ENCODE results near the gene H3-3A.
"Not testable (repeated sequence)": the region's sequence is repeated elsewhere in the genome, so short reads cannot be mapped to it uniquely, and the experiment has no call there.

H3-3A gene

DNA sequence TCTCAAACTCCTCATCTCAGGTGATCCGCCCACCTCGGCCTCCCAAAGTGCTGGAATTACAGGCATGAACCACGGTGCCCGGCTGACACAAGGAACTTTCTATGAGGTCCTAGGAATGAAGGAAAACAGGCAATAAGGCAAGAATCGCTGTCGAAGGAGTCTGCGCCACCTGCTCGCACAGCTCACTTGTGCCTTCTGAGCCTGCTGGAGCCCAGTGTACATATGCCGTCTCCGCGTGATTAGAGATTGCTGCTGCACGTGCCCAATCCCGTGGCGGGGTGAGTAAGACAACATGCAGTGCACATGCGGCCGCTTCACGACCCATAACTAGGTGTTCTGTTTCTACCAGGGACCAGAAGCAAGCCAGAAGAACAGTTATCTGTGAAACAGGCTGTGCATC lies 24.3 kb downstream of the H3-3A start:
- DNase-seq: no peak

- DNase-seq: no peak
Observed at GRCh38 chr1:226091461-226091860, 28.9 kb downstream of the H3-3A start.

DNA sequence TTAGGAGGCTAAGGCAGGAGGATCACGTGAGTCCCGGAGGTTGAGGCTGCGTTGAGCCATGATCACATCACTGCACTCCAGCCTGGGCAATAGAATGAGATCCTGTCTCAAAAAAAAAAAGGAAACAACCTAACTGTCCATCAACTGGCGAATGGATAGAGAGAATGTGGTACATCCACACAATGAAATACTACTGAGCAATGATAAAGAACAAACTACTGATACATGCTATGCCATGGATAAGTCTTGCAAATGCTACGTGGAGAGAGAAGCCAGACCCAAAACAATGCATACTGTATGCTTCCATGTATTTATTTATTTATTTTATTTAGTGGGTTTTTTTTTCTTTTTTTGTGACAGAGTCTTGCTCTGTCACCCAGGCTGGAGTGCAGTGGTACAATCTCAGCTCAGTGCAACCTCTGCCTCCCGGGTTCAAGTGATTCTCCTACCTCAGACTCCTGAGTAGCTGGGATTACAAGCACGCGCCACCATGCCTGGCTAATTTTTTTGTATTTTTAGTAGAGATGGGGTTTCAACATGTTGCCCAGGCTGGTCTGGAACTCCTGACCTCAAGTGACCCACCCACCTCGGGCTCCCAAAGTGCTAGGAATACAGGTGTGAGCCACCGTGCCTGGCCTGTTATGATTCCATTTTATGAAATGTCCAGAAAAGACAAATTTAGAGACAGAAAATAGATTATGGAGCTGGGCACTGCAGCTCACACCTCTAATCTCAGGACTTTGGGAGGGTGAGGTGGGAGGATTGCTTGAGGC lies 29.7 kb downstream of the H3-3A start:
- not testable (repeated sequence) for DNase-seq

GRCh38 chr1:226092965-226093364 lies 30.4 kb downstream of the H3-3A start:
- no peak for DNase-seq

DNA sequence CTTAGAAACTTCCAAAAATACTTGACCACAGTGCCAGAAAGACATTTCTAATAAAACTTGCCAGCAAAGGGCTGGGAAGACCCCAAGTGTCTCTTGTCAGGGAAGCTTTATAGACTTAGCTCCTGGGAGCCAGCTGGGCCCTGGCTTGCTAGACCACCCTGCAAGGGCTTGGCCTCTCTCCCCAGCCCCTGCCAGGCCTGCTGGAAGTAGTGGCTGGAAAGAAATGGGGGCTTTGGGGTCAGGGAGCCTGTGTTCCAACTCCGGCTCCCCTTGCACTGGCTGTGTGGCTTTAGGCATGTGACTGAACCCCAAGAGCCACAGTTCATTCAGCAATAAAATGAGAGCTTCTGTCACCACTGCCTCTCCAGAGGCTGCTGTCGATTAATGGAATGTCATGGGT lies 31.1 kb downstream of the H3-3A start:
- DNase-seq: no peak

- no peak for DNase-seq
Observed at GRCh38 chr1:226094451-226094850, 31.9 kb downstream of the H3-3A start.

GRCh38 chr1:226095286-226095685 lies 32.8 kb downstream of the H3-3A start:
- DNase-seq: no peak

DNA sequence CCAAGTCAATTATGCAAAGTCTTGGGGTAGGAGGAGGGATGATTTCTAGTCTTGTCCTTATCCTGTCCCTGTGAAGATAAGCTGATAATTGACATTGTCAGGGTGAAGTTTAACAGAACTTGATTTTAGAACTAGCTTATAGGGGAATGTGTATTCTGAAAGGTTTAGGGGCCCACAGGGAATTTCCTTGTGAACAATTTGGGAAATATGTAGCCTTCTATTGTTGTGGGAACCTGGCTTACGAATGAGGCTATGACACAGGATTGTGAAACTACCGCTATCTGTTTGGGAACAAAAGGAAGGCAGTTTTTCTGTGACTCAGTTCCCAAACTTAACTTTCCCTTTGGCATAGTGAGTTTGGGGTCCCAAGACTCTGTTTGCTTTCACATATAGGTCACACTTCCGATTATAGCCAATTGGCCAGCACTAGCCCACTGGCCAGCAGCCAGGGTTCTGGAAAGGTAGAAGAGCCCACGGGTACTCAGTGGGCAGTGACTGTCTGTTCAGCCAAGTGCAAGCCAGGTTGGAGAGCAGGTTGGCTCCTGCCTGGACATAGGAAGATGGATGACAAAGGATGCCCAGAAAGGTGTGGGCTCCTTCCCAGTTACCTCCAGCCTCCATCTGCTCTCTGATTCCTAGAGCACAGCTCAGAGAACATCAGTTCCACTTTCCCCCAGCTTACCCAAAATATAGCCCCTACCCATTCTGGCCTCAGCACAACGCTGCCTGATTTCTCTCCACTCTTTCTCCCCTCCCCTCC lies 35.5 kb downstream of the H3-3A start:
- no peak for DNase-seq

DNA sequence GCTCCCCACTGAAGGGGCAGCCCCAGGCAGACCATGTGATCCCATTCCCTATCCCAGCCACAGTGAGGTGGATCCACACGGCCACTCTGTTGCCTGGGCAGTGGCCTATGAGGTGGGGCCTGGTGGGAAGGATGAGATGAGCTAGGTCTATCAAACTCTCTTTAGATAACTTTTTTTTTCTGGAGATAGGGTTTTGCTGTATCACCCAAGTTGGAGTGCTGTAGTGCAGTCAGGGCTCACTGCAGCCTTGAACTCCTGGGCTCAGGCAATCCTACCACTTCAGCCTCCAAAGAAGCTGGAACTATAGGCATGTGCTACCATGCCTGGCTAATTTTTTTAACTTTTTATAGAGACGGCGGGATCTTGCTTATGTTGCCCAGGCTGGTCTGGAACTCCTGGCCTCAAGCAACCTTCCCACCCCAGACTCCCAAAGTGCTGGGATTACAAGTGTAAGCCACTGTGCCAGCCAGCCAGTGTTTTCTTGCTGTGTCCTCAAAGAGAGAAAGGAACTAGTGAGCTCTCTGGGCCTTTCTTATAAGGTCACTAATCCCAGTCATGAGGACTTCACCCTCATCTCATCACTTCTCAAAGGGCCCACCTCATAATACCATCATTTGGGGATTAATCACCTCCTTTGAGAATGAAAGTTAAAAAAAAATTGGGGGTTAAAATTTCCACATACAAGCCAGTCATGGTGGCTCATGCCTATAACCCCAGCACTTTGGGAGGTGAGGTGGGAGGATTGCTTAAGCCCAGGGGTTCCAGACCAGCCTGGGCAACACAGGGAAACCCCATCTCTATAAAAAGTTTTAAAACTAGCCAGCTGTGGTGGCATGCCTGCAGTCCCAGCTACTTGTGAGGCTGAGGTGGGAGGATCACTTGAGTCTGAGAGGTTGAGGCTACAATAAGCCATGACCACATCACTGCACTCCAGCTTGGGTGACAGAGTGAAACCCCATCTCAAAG lies 36.6 kb downstream of the H3-3A start:
- no peak for DNase-seq

DNA sequence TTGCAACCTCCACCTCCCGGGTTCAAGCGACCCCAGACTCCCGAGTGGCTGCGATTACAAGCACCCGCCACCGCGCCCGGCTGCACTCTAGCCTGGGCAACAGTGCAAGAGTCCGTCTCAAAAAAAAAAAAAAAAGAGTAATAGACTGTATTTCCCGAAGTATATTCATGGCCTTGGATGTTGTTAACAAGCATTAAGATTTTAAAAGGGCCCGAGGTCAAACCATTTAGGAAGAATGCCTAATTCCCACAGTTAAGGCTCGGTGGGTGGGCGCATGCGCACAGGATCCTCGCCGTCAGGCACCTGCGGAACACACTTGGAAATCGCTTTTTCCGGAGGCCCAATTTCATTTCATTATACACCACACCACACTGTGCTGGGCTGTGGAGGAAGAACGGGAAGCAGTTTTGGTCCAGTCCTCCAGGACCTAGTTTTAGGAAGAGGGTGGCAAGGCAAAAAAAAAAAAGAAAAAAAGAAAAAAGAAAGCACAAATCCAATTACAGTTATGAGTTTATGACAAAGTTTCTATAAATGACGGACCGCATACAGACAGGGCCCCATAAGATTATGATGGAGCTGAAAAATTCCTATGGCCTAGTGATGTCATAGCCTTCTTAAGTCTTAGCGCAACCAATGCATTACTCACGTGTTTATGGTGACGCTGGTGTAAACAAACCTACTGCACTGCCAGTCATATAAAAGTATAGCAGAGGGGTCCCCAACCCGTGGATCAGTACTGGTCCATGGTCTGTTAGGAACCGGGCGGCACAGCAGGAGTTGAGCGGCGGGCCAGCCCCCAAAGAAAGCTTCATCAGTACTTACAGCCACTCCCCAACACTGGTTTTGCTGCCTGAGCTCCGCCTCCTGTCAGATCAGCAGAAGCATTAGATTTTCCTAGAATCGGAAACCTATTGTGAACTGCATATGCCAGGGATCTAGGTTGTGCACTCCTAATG lies 38.2 kb downstream of the H3-3A start:
- DNase-seq: no peak

DNA sequence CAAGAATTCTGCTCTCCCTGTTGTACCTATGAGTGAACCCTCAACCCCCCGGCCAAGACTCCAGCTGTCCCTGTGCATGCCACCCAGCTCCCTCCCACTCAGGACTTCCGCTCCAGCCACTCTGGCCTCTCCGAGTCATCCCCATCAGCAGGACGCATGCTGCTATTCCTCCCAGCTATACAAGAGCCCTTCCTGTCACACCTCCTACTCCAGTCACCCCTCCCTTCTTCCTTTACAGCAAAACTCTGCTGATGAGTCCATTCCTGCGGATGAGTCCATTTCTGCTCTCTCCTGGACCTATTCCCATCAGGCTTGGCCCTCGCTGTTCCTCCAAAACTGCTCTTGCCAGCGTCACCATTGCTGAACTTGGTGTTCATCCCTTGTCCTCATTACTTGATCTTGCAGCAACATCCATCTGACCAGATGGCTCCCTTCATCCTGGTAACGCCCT lies 42.2 kb downstream of the H3-3A start:
- no peak for DNase-seq

DNA sequence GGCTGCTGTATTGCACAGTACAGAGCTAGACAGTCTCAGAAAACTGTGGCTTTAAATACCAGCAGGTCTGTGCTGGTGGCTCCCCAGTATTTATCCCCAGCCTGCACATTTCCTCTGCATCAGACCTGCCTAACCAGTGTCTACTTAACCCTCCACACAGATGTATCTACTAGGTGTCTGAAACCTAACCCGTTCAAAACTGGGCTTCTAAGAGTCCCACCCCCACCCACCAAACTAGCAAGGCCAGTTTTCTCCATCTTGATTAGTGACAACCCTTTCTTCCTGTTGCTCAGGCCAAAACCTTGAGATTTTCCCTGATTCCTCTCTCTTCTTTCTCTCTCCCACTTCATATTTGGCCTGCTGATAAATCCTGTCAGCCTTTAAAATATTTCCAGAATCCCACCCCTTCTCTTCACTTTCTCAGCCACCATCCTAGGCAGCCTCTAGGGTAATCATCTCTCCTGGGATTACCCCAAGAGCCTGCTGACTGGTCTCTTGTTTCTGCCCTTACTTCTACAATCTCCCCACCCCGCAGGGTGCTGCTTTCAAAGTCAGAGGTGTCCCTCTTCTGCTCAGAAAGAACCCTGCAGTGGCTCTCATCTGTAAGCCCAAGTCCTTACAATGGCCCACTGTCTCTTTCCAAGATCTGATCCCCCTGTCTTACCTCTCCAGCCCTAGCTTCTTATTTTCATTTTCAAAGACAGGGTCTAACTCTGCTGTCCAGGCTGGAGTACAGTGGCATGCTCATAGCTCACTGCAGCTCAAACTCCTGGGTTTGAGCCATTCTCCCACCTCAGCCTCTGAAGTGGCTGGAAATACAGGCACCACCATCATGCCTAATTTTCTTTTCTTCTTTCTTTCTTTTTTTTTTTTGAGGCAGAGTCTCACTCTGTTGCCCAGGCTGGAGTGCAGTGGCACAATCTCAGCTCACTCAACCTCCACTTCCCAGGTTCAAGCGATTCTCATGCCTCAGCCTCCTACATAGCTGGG lies 45.2 kb downstream of the H3-3A start:
- no peak for DNase-seq

- DNase-seq: no peak
Observed at GRCh38 chr1:226108935-226109828, 46.7 kb downstream of the H3-3A start.

GRCh38 chr1:226109829-226110248 lies 47.3 kb downstream of the H3-3A start:
- peak; percentile 78 for DNase-seq

GRCh38 chr1:226110249-226111097 lies 48.0 kb downstream of the H3-3A start:
- peak; percentile 70 for DNase-seq

- DNase-seq: no peak
Observed at GRCh38 chr1:226111098-226111882, 48.8 kb downstream of the H3-3A start.

GRCh38 chr1:226111883-226112261 lies 49.4 kb downstream of the H3-3A start:
- no peak for DNase-seq

DNA sequence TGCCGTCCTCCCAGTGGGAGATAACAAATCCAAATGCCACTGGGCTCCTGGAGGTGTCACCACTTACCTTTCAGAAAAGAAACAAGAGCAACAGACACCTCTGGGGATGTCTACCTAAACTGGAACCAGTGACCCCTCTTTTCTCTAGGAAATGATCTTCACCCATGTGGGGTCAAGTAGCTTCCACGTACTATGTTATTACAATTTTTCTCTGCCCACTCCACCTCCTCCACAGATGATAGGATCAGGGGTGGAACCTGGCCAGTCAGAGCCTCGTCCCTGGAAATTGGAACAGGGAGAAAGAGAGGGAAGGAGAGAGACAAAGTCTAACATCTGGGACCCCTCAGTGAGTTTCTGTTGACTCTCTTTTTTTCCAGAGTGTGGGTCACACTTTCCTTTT lies 50.1 kb downstream of the H3-3A start:
- DNase-seq: no peak

Measured in NK-92 treated with Interleukin-12 subunit alpha and Interleukin-12 subunit beta, amount 100 ng/mL, for 24 hours (cell line).